ENCODE data around the gene PTGIR. TPM values are rescaled to one million over a fixed set of nuclear protein-coding genes. Genes with fewer than 3 reads are reported as not detected.

PTGIR gene
- total and polyA plus RNA-seq, 2 of the 4 experiments (the other 2 are of a cell fraction) = 0.54 to 5.3 TPM

- H2BK5ac ChIP-seq (ENCODE audit: low read depth, low read length, poor library complexity, severe bottlenecking) = no peak overlapping the region
- no peak overlapping the region for H4K5ac ChIP-seq (ENCODE audit: low read depth, low read length)
- no peak overlapping the region for H3K56ac ChIP-seq (ENCODE audit: extremely low read depth, insufficient read depth, low read length)
- H3K36me3 ChIP-seq (ENCODE audit: control insufficient read depth, insufficient read depth, low read length) = no peaks in the 10 kb centered on the region
- H2AFZ ChIP-seq (replicated peaks; ENCODE audit: low read length, poor library complexity) = peak overlapping the region; percentile 76
- no peak overlapping the region for H3K4ac ChIP-seq (ENCODE audit: low read depth, low read length)
- intact Hi-C loops (cut with micrococcal nuclease) (no loop called here), in situ Hi-C loops (cut with MboI; ENCODE audit: low sequenced_read_pairs) (no loop called here), dilution Hi-C loops (cut with HindIII; ENCODE audit: low sequenced_read_pairs, unreplicated experiment) (no loop called here)
- peaks cover 14% of the 10 kb centered on the region for H3K4me1 ChIP-seq (ENCODE audit: control insufficient read depth, insufficient read depth, low read length)
- H3K23ac ChIP-seq (ENCODE audit: low read depth, low read length) = no peak overlapping the region
- H2BK20ac ChIP-seq (ENCODE audit: low read depth, low read length) = no peak overlapping the region
- peak overlapping the region; percentile 29; the same call in 1 of the 2 replicates for H3K9ac ChIP-seq (ENCODE audit: low read depth, low read length)
- H3K4me2 ChIP-seq (ENCODE audit: low read depth, low read length) = no peak overlapping the region; the same call in 1 of the 2 replicates
- ATAC-seq (ENCODE audit: low read depth) (no peak), DNase-seq (no peak)
- no peak overlapping the region for H2BK15ac ChIP-seq (ENCODE audit: low read depth, low read length)
- H3K14ac ChIP-seq (replicated peaks; ENCODE audit: low read depth, low read length) = no peak overlapping the region
- no peak overlapping the region for H4K91ac ChIP-seq (ENCODE audit: insufficient read depth, low read depth, low read length)
- no peaks in the 10 kb centered on the region; the same call in 1 of the 2 replicates for H3K27me3 ChIP-seq (ENCODE audit: control insufficient read depth, insufficient read depth, low read length)
- H2AK5ac ChIP-seq (ENCODE audit: low read depth, low read length) = peak overlapping the region; percentile 33; the same call in 1 of the 2 replicates
- H3K18ac ChIP-seq (ENCODE audit: low read depth, low read length) = no peak overlapping the region
- POLR2A ChIA-PET (ENCODE audit: unreplicated experiment) = no interaction called here
- peaks cover 4% of the 10 kb centered on the region; the same call in 1 of the 2 replicates for H4K20me1 ChIP-seq (ENCODE audit: insufficient read depth, low read length)
- no peak overlapping the region for H3K27ac ChIP-seq (ENCODE audit: insufficient read depth, low read length)
- H2BK120ac ChIP-seq (ENCODE audit: low read depth, low read length) = no peak overlapping the region
- H3K9me1 ChIP-seq (ENCODE audit: insufficient read depth, low read length) = no peaks in the 10 kb centered on the region
- H3K9me3 ChIP-seq (ENCODE audit: control insufficient read depth, insufficient read depth, low read length) = no peaks in the 10 kb centered on the region
- CTCF ChIA-PET = no interaction called here
- no TSS peak for BruUV-seq (replicated peaks)
- WGBS, 2 experiments (ENCODE audit: extremely low coverage in 2 of 2, insufficient read length in 1 of 2) = 0% methylated on average over 7 of the region's 23 CpGs; no CpG with 5 or more reads in 1 of the 2 experiments
- TF ChIP-seq RCOR1 (IDR thresholded peaks at IDR 0.05; ENCODE audit: insufficient replicate concordance, low read length) (no peak), MAFK (IDR thresholded peaks at IDR 0.05; ENCODE audit: low read depth, low read length) (no peak), CEBPB (IDR thresholded peaks at IDR 0.05; ENCODE audit: low read depth, low read length) (no peak), MAZ (IDR thresholded peaks at IDR 0.05; ENCODE audit: borderline replicate concordance, low read depth, low read length) (no peak), NFE2L2 (IDR thresholded peaks at IDR 0.05; ENCODE audit: low read depth, low read length) (no peak), RFX5 (IDR thresholded peaks at IDR 0.05; ENCODE audit: low read depth, low read length) (no peak), CHD1 (IDR thresholded peaks at IDR 0.05; ENCODE audit: low read depth, low read length) (no peak), ELK1 (IDR thresholded peaks at IDR 0.05; ENCODE audit: borderline replicate concordance, low read depth, low read length) (no peak), FOS (IDR thresholded peaks at IDR 0.05; ENCODE audit: low read depth, low read length) (no peak), CTCF (conservative IDR thresholded peaks at IDR 0.05; ENCODE audit: low read depth, low read length) (no peak), SMC3 (IDR thresholded peaks at IDR 0.05; ENCODE audit: low read depth, low read length) (no peak), USF2 (IDR thresholded peaks at IDR 0.05; ENCODE audit: low read depth, low read length) (no peak), MXI1 (IDR thresholded peaks at IDR 0.05; ENCODE audit: borderline replicate concordance, low read depth, low read length) (no peak), BHLHE40 (IDR thresholded peaks at IDR 0.05; ENCODE audit: low read depth, low read length) (no peak), POLR2A (IDR thresholded peaks at IDR 0.05; ENCODE audit: low read depth, low read length) (no peak), RAD21 (IDR thresholded peaks at IDR 0.05; ENCODE audit: low read length) (no peak)
- peak overlapping the region in 1 of 2 experiments; percentile 25; a peak in 1 of 4 replicates for H4K8ac ChIP-seq (ENCODE audit: low read depth in 2 of 2, low read length in 2 of 2)
- no peaks in the 10 kb centered on the region for H3K79me1 ChIP-seq (ENCODE audit: low read depth in 1 of 2, low read length in 2 of 2)
- no peak overlapping the region for H2AK9ac ChIP-seq (replicated peaks; ENCODE audit: low read depth, low read length, poor library complexity)
- H3K4me3 ChIP-seq (ENCODE audit: insufficient read depth, low read depth, low read length) = 0 out of 2 replicates have a peak overlapping the region, but pooled peaks have one; percentile 17
Measured at GRCh38 chr19:46634656-46635218, 9.8 kb upstream of the PTGIR start.
